Cardiac fibroblast (primary cell): ENCODE data around the gene TNFRSF1B.
A peak's percentile ranks its signal among the peaks of the same experiment; 100 is the strongest.
"Not testable (repeated sequence)": the region's sequence is repeated elsewhere in the genome, so short reads cannot be mapped to it uniquely, and the experiment has no call there.

Experiments used
- DNase-seq, 2 donors: peaks; one replicate each; pipeline versions ENCODE4 v3.0.0 to v3.0.0-alpha.2; 2010; ENCODE audit warnings: low read depth in 2 of 2
- H3K4me3 ChIP-seq, 2 donors: replicated peaks in 1 of 2; 1 replicate in 1 of 2; 2 replicates in 1 of 2; pipeline ENCODE4 v1.5.1; 2011; ENCODE audit warnings: low read depth in 2 of 2, low read length in 2 of 2, mild to moderate bottlenecking in 2 of 2, moderate library complexity in 1 of 2
- TF ChIP-seq, protein P1 (sequence below): IDR thresholded peaks from one replicate; pipeline ENCODE4 v1.5.1; 2011; ENCODE audit warnings: low read depth, mild to moderate bottlenecking, low read length, inconsistent platforms

The TNFRSF1B gene

DNA sequence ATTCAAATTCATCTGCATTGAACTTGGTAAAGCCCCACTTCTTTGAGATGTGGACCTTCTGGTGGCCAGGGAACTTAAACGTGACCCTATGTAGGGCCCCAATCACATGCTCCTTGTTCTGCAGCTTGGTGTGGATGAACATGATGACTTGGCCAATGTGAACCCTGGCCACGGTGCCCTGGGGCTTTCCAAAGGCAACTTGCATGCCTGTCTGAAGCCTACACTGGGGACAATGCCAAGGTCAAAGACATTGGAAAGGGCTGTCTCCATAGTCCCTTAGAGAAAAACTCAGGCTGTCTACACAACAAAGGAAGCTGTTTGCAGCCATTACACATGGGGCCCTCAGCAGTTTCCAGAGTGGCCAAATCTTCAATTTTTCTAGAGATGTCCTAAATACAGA lies 54.1 kb downstream of the TNFRSF1B start:
- TF ChIP-seq, protein P1, sequence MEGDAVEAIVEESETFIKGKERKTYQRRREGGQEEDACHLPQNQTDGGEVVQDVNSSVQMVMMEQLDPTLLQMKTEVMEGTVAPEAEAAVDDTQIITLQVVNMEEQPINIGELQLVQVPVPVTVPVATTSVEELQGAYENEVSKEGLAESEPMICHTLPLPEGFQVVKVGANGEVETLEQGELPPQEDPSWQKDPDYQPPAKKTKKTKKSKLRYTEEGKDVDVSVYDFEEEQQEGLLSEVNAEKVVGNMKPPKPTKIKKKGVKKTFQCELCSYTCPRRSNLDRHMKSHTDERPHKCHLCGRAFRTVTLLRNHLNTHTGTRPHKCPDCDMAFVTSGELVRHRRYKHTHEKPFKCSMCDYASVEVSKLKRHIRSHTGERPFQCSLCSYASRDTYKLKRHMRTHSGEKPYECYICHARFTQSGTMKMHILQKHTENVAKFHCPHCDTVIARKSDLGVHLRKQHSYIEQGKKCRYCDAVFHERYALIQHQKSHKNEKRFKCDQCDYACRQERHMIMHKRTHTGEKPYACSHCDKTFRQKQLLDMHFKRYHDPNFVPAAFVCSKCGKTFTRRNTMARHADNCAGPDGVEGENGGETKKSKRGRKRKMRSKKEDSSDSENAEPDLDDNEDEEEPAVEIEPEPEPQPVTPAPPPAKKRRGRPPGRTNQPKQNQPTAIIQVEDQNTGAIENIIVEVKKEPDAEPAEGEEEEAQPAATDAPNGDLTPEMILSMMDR = no peak
- DNase-seq = peak in 1 of 2 donors; percentile 50
- H3K4me3 ChIP-seq = no peak overlapping the region

DNA sequence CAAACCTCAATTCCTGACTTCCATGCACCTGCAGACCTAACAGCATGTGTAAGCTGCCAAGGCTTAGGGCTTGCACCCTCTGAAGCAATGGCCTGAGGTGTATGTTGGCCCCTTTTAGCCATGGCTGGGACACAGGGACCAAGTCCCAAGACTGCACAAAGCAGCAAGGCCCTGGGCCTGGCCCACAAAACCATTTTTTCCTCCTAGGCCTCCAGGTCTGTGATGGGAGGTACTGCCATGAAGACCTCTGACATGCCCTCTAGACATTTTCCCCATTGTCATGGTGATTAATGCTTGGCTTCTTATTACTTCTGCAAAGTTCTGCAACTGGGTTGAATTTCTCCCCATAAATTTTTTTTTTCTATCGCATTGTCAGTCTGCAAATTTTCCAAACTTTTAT lies 55.9 kb downstream of the TNFRSF1B start:
- not testable (repeated sequence) for DNase-seq, H3K4me3 ChIP-seq

DNA sequence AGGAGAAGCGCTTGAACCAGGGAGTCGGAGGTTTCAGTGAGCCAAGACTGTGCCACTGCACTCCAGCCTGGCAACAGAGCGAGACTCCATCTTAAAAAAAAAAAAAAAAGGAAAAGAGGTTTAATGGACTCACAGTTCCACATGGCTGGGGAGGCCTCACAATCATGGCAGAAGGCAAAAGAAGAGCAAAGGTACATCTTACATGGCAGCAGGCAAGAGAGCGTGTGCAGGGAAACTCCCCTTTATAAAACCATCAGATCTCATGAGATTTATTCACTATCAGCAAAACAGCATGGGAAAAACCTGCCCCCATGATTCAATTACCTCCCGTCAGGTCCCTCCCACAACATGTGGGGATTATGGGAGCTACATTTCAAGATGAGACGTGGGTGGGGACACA lies 57.3 kb downstream of the TNFRSF1B start:
- not testable (repeated sequence) for H3K4me3 ChIP-seq, DNase-seq

DNA sequence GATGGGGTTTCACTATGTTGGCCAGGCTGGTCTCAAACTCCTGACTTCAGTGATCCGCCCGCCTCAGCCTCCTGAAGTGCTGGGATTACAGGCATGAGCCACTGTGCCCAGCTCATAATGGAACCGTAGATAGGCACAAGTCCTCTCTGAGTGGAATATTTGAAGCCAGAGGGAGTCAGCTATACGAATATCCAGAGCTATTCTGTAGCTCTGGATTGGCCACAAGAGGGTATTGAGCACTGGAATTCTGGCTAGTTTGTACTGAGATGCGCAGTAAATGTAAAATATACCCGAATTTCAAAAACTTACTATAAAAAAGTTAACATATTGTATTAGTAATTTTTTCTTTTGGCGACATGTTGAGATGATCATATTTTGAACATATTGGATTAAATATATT lies 62.2 kb downstream of the TNFRSF1B start:
- TF ChIP-seq, protein P1 = no peak
- no peak overlapping the region for H3K4me3 ChIP-seq
- DNase-seq = no peak

DNA sequence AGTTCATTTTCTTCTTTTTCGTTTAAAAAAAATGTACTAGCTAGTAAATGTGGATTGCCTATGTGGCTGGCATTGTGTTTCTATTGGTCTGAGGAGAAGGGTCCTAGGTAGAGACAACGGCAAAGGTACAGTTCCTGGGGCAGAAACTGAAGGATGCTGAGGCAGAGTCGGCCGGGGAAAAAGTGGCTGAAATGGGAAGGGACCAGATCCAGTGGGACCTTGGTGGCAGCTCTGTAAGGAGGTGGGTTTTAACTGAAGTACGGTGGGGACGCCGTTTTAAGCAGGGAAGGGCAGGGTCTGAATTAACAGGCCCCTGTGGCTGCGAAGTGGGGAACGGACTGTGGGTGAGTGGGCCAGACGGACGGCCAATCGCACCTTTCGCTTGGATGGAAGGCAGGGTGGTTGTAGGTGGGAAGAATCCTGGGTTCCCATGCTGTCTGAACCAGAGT lies 62.6 kb downstream of the TNFRSF1B start:
- DNase-seq = no peak
- H3K4me3 ChIP-seq = peak overlapping the region in 1 of 2 donors; percentile 10
- TF ChIP-seq, protein P1 = no peak

DNA sequence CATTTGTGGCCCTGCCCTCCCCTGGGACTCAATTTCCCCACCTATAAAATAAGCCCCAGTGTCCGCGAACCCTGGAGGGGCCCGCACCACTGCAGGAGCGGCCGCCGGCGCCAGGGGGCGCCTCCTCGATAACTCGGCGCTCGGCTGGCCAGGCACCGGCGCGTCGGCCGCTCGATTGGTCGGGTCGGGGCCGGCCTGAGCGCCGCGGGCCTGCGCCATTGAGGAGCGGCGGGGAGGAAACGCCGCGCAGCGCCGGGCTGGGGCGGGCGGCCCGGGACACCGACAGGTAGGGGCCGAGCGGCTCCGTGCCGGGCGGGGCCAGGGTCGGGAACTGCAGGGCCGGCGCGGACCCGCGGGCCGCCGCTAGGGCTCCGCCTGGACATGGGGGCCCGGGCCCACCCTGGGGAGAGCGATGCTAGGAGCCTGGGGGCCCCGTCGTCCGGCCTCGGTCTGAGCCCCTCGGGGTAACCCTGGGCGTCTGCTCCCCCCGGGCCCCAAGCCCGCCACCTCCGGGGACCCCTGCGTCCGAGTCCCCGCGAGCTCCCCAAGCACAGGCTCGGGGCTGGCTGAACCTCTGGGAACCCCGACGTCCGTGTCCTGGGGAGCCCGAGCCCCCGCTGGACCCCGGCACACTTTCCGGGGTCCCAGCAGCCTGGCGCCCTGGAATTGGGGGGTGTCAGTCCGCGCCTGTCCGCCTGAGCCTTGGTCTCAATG lies 63.2 kb downstream of the TNFRSF1B start, which contains the start of gene VPS13D:
Gene VPS13D, plus strand, starts transcription at position 196 of the 714 bp plus-strand sequence. CDS start 4,237 bp downstream, outside the sequence.
- TF ChIP-seq, protein P1 = peak; percentile 74
- H3K4me3 ChIP-seq = peak within 1 kb of the TSS; percentile 93 to 98
- peak; percentile 72 to 82 for DNase-seq

DNA sequence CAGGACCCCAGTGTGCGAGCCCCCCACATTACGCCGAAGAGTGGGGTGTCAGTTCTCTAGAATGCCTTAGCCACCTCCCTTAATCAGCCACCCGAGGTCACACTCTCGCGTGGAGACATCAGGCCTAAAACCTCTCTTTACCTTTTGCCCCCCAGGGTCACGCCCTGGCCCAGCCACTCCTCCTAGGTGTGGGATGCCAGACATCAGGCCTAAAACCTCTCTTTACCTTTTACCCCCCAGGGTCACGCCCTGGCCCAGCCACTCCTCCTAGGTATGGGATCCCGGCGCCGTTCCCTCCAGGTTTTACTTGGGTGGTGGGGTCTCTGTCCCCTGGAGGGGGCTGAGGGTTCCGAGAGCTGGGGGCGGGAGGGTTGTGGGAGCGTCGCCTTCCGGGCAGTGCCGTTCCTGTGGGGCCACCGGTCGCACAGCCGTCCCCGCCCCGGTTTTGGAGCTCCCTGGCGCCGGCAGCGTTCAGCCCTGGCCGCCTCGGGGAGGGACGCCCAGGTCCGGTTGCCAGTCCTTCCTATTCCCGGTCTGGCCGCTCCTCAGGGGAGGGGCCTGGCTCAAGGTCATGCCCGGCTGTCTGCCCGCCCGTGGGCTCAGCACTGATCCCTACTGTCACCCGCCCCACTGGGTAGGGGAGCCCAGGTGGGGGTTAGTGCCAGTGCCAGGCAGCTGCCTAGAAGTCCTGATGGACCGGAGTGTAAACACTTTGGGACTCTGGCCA lies 63.9 kb downstream of the TNFRSF1B start:
- peak; percentile 18 to 50 for DNase-seq
- H3K4me3 ChIP-seq = peak overlapping the region; percentile 93 to 98
- TF ChIP-seq, protein P1 = no peak
